ENCODE data around the gene C1QTNF2.

GRCh38 chr5:160339406-160340130 lies 30.9 kb downstream of the C1QTNF2 start:
- TF ChIP-seq CTCF (IDR thresholded peaks at IDR 0.05) (no peak), EP300 (IDR thresholded peaks at IDR 0.05) (no peak), POLR2A (IDR thresholded peaks at IDR 0.05; ENCODE audit: low read depth) (no peak)

Measured in esophagus muscularis mucosa (tissue), 4 donors.